Activated naive CD8-positive, alpha-beta T cell treated with anti-CD3 and anti-CD28 coated beads, Interleukin-2, amount 10 ng/mL, durations not matched to agents 7 days and 5 days (primary cell): ENCODE data around the gene LGR6. TPM values are rescaled to one million over a fixed set of nuclear protein-coding genes. Genes with fewer than 3 reads are reported as not detected.
"Not testable (repeated sequence)": the region's sequence is repeated elsewhere in the genome, so short reads cannot be mapped to it uniquely, and the experiment has no call there.

Source experiments
- ATAC-seq: fragments of 150-1000 bp; cut with Tn5 transposase; one replicate; pipeline ENCODE4 v1.10.0; 2021; ENCODE audit warnings: low read depth, moderate library complexity
- POLR2A ChIA-PET: fragments of 350-600 bp; sonication (Branson Sonifier 250); formaldehyde crosslinking; loops from one replicate; lab custom pipeline; 2021; ENCODE audit warnings: antibody characterized with exemption; lab: Charles Lee
- DNase-seq: peaks from one replicate; pipeline ENCODE4 v3.0.0; 2021
- H3K27ac Mint-ChIP-seq: one replicate; pipeline ENCODE4 v1.8.0; 2022; ENCODE audit warnings: mild to moderate bottlenecking, mixed read lengths
- H3K27me3 Mint-ChIP-seq: one replicate; pipeline ENCODE4 v1.8.0; 2022; ENCODE audit warnings: mild to moderate bottlenecking, moderate library complexity, mixed read lengths
- H3K36me3 Mint-ChIP-seq: one replicate; pipeline ENCODE4 v1.8.0; 2021; ENCODE audit warnings: mild to moderate bottlenecking, mixed read lengths
- H3K4me1 Mint-ChIP-seq: one replicate; pipeline ENCODE4 v1.8.0; 2021; ENCODE audit warnings: mixed read lengths
- H3K4me3 Mint-ChIP-seq: one replicate; pipeline ENCODE4 v1.8.0; 2022; ENCODE audit warnings: mild to moderate bottlenecking, moderate library complexity, mixed read lengths
- H3K9me3 Mint-ChIP-seq: one replicate; pipeline ENCODE4 v1.8.0; 2021; ENCODE audit warnings: mixed read lengths
- total RNA-seq, 2 experiments: library from RNA; stranded (reverse); gene quantifications; one replicate each; pipeline ENCODE4 v1.2.3, GENCODE V29; 2021

The LGR6 gene
- 1 to 10 TPM; 2.7 to 5.2 TPM for total RNA-seq

GRCh38 chr1:202193614-202194327, at the start of gene LGR6:
Gene LGR6 (plus strand): TSS chr1:202193799. CDS start chr1:202193990, 191 bp downstream.
- Mint-ChIP-seq H3K4me3 (no peak within 1 kb of the TSS), H3K9me3 (no peaks in the 10 kb centered on the region), H3K36me3 (no peaks in the 10 kb centered on the region), H3K4me1 (peaks cover 12% of the 10 kb centered on the region), H3K27ac (no peak within 1 kb of the TSS), H3K27me3 (peaks cover 35% of the 10 kb centered on the region)
- no peak for DNase-seq
- POLR2A ChIA-PET: interaction anchor here (0.7 to 1.5 kb wide), 2 partner anchors 19 to 34 kb away, joined by 3 read pairs; partner anchors contain the start of gene PTPN7
- ATAC-seq: no peak

- peak; percentile 84 for DNase-seq
- peak; percentile 79 for ATAC-seq
- POLR2A ChIA-PET: interaction anchor here (2.7 to 5.9 kb wide), 3 partner anchors 10 to 20 kb away, joined by 13 to 40 read pairs (median 18); partner anchors contain the start of gene PTPN7
- Mint-ChIP-seq H3K4me3 (peak within 1 kb of the TSS; percentile 97), H3K36me3 (peaks cover 3% of the 10 kb centered on the region), H3K27me3 (no peaks in the 10 kb centered on the region), H3K9me3 (no peaks in the 10 kb centered on the region), H3K27ac (peak within 1 kb of the TSS; percentile 88), H3K4me1 (peaks cover 25% of the 10 kb centered on the region)
Measured at GRCh38 chr1:202144402-202145067, 49.1 kb upstream of the LGR6 start, which contains the start of gene ARL8A. Gene ARL8A (minus strand): TSS chr1:202144737. CDS start chr1:202144572, 165 bp downstream.

GRCh38 chr1:202145068-202145743, 48.4 kb upstream of the LGR6 start:
- POLR2A ChIA-PET: interaction anchor here (0.6 to 5.9 kb wide), 7 partner anchors 10 to 816 kb away, joined by 4 to 40 read pairs (median 8); partner anchors contain the start of gene PTPN7
- H3K36me3 Mint-ChIP-seq: peaks cover 3% of the 10 kb centered on the region
- peak overlapping the region; percentile 62 for H3K4me3 Mint-ChIP-seq
- DNase-seq (no peak), ATAC-seq (peak; percentile 16)
- peak overlapping the region; percentile 68 for H3K27ac Mint-ChIP-seq
- H3K4me1 Mint-ChIP-seq: peaks cover 25% of the 10 kb centered on the region
- H3K9me3 Mint-ChIP-seq: no peaks in the 10 kb centered on the region
- no peaks in the 10 kb centered on the region for H3K27me3 Mint-ChIP-seq

- POLR2A ChIA-PET: interaction anchor here (0.6 to 5.9 kb wide), 8 partner anchors 9 to 815 kb away, joined by 4 to 40 read pairs (median 4); partner anchors contain the start of gene PTPN7
- peak overlapping the region; percentile 68 for H3K27ac Mint-ChIP-seq
- not testable (repeated sequence) for ATAC-seq
Measured at GRCh38 chr1:202145744-202146140, 47.9 kb upstream of the LGR6 start.

GRCh38 chr1:202146279-202146678, 47.3 kb upstream of the LGR6 start:
- no peaks in the 10 kb centered on the region for H3K27me3 Mint-ChIP-seq
- DNase-seq: no peak
- no peaks in the 10 kb centered on the region for H3K9me3 Mint-ChIP-seq
- POLR2A ChIA-PET: interaction anchor here (0.6 to 5.9 kb wide), 8 partner anchors 9 to 815 kb away, joined by 4 to 40 read pairs (median 4); partner anchors contain the start of gene PTPN7
- ATAC-seq: no peak
- H3K27ac Mint-ChIP-seq: peak overlapping the region; percentile 63
- peak overlapping the region; percentile 37 for H3K4me3 Mint-ChIP-seq
- H3K4me1 Mint-ChIP-seq: peaks cover 30% of the 10 kb centered on the region
- peaks cover 11% of the 10 kb centered on the region for H3K36me3 Mint-ChIP-seq

More at GRCh38 chr1:202145744-202146140, 47.9 kb upstream of the LGR6 start:
- not testable (repeated sequence) for H3K27me3 Mint-ChIP-seq, DNase-seq, H3K36me3 Mint-ChIP-seq, H3K9me3 Mint-ChIP-seq
- peaks cover 27% of the 10 kb centered on the region for H3K4me1 Mint-ChIP-seq
- peak overlapping the region; percentile 62 for H3K4me3 Mint-ChIP-seq

GRCh38 chr1:202146993-202147392, 46.6 kb upstream of the LGR6 start:
- Mint-ChIP-seq H3K4me3 (no peak overlapping the region), H3K36me3 (peaks cover 13% of the 10 kb centered on the region), H3K9me3 (no peaks in the 10 kb centered on the region), H3K27ac (peak overlapping the region; percentile 8), H3K27me3 (no peaks in the 10 kb centered on the region), H3K4me1 (peaks cover 30% of the 10 kb centered on the region)
- ATAC-seq: no peak
- no peak for DNase-seq
- POLR2A ChIA-PET: interaction anchor here (2.3 to 5.9 kb wide), 3 partner anchors 8 to 17 kb away, joined by 8 to 40 read pairs (median 17); partner anchors contain the start of gene PTPN7

GRCh38 chr1:202148391-202148790, 45.2 kb upstream of the LGR6 start:
- peaks cover 22% of the 10 kb centered on the region for H3K36me3 Mint-ChIP-seq
- DNase-seq: no peak
- no peak overlapping the region for H3K4me3 Mint-ChIP-seq
- H3K27ac Mint-ChIP-seq: peak overlapping the region; percentile 17
- no peaks in the 10 kb centered on the region for H3K27me3 Mint-ChIP-seq
- POLR2A ChIA-PET: interaction anchor here (0.6 to 5.9 kb wide), 2 partner anchors 8 to 16 kb away, joined by 3 to 40 read pairs; no protein-coding TSS in a partner anchor
- no peaks in the 10 kb centered on the region for H3K9me3 Mint-ChIP-seq
- no peak for ATAC-seq
- H3K4me1 Mint-ChIP-seq: peaks cover 19% of the 10 kb centered on the region

GRCh38 chr1:202149566-202149965, 44.0 kb upstream of the LGR6 start:
- POLR2A ChIA-PET: interaction anchor here (1.7 kb wide), 1 partner anchor 10 kb away, joined by 5 read pairs; no protein-coding TSS in a partner anchor
- H3K4me3 Mint-ChIP-seq: no peak overlapping the region
- H3K27me3 Mint-ChIP-seq: no peaks in the 10 kb centered on the region
- no peak for DNase-seq
- H3K9me3 Mint-ChIP-seq: no peaks in the 10 kb centered on the region
- H3K4me1 Mint-ChIP-seq: peaks cover 20% of the 10 kb centered on the region
- peaks cover 27% of the 10 kb centered on the region for H3K36me3 Mint-ChIP-seq
- no peak overlapping the region for H3K27ac Mint-ChIP-seq
- no peak for ATAC-seq

GRCh38 chr1:202150187-202150586, 43.4 kb upstream of the LGR6 start:
- no peak overlapping the region for H3K27ac Mint-ChIP-seq

GRCh38 chr1:202150602-202151001, 43.0 kb upstream of the LGR6 start:
- Mint-ChIP-seq H3K36me3 (peaks cover 33% of the 10 kb centered on the region), H3K27ac (peak overlapping the region; percentile 49), H3K27me3 (no peaks in the 10 kb centered on the region), H3K4me1 (peaks cover 24% of the 10 kb centered on the region), H3K4me3 (no peak overlapping the region), H3K9me3 (no peaks in the 10 kb centered on the region)
- POLR2A ChIA-PET: interaction anchor here (0.6 to 1.7 kb wide), 2 partner anchors 9 to 191 kb away, joined by 4 to 5 read pairs; no protein-coding TSS in a partner anchor
- DNase-seq (no peak), ATAC-seq (no peak)

More at GRCh38 chr1:202150187-202150586, 43.4 kb upstream of the LGR6 start:
- POLR2A ChIA-PET: interaction anchor here (0.6 to 1.7 kb wide), 2 partner anchors 9 to 191 kb away, joined by 4 to 5 read pairs; no protein-coding TSS in a partner anchor
- H3K4me3 Mint-ChIP-seq: no peak overlapping the region
- H3K9me3 Mint-ChIP-seq: no peaks in the 10 kb centered on the region
- peaks cover 25% of the 10 kb centered on the region for H3K4me1 Mint-ChIP-seq
- no peaks in the 10 kb centered on the region for H3K27me3 Mint-ChIP-seq
- H3K36me3 Mint-ChIP-seq: peaks cover 33% of the 10 kb centered on the region
- DNase-seq: no peak
- no peak for ATAC-seq

GRCh38 chr1:202151045-202151444, 42.6 kb upstream of the LGR6 start:
- Mint-ChIP-seq H3K4me1 (peaks cover 26% of the 10 kb centered on the region), H3K36me3 (peaks cover 35% of the 10 kb centered on the region)

GRCh38 chr1:202152399-202152798, 41.2 kb upstream of the LGR6 start:
- Mint-ChIP-seq H3K4me3 (no peak overlapping the region), H3K27ac (no peak overlapping the region), H3K27me3 (no peaks in the 10 kb centered on the region), H3K9me3 (no peaks in the 10 kb centered on the region), H3K36me3 (peaks cover 39% of the 10 kb centered on the region), H3K4me1 (peaks cover 30% of the 10 kb centered on the region)
- ATAC-seq (no peak), DNase-seq (no peak)
- POLR2A ChIA-PET: no interaction called here

More at GRCh38 chr1:202151045-202151444, 42.6 kb upstream of the LGR6 start:
- H3K4me3 Mint-ChIP-seq: no peak overlapping the region
- H3K9me3 Mint-ChIP-seq: no peaks in the 10 kb centered on the region
- ATAC-seq: no peak
- H3K27ac Mint-ChIP-seq: peak overlapping the region; percentile 49
- POLR2A ChIA-PET: no interaction called here
- H3K27me3 Mint-ChIP-seq: no peaks in the 10 kb centered on the region
- no peak for DNase-seq
